GM23338 (cell line): ENCODE results near the gene ACTG2. TPM values are rescaled to one million over a fixed set of nuclear protein-coding genes. Genes with fewer than 3 reads are reported as not detected.

Source experiments
- ATAC-seq: fragments of 200-7000 bp; cut with Tn5 transposase; 3 replicates; pipeline ENCODE4 v1.9.1; 2020
- DNase-seq: peaks from one replicate; pipeline ENCODE4 v3.0.0-alpha.2; 2015; ENCODE audit warnings: low spot score
- H2AFZ ChIP-seq: fragments of 200-600 bp; sonication (generic); 2 replicates; pipeline ENCODE4 v1.8.0; 2016; ENCODE audit warnings: antibody characterized with exemption, mild to moderate bottlenecking, moderate library complexity
- H3F3A ChIP-seq: fragments of 200-600 bp; sonication (generic); replicated peaks from 2 replicates; pipeline ENCODE4 v1.8.0; 2017; ENCODE audit warnings: antibody characterized with exemption, mixed run types, low read depth
- H3K27ac ChIP-seq: fragments of 200-600 bp; sonication (generic); 2 replicates; pipeline ENCODE4 v1.6.1; 2016; ENCODE audit warnings: low read depth
- H3K27me3 ChIP-seq: fragments of 200-600 bp; sonication (generic); 2 replicates; pipeline ENCODE4 v1.8.0; 2016; ENCODE audit warnings: mild to moderate bottlenecking, mixed run types, moderate library complexity; ENCODE audit not compliant: insufficient read depth
- H3K36me3 ChIP-seq: fragments of 200-600 bp; sonication (generic); 2 replicates; pipeline ENCODE4 v1.8.0; 2016; ENCODE audit warnings: mild to moderate bottlenecking; ENCODE audit not compliant: insufficient read depth
- H3K4me1 ChIP-seq: fragments of 200-600 bp; sonication (generic); 2 replicates; pipeline ENCODE4 v1.8.0; 2016; ENCODE audit warnings: mild to moderate bottlenecking, moderate library complexity; ENCODE audit not compliant: insufficient read depth
- H3K4me2 ChIP-seq: fragments of 200-600 bp; sonication (generic); 2 replicates; pipeline ENCODE4 v1.7.1; 2017; ENCODE audit warnings: mixed run types
- H3K4me3 ChIP-seq: fragments of 200-600 bp; sonication (generic); 2 replicates; pipeline ENCODE4 v1.6.1; 2016; ENCODE audit warnings: mixed run types
- H3K79me2 ChIP-seq: fragments of 200-600 bp; sonication (generic); replicated peaks from 2 replicates; pipeline ENCODE4 v1.8.0; 2017; ENCODE audit warnings: mild to moderate bottlenecking; ENCODE audit not compliant: insufficient read depth
- H3K9me2 ChIP-seq: fragments of 200-600 bp; sonication (generic); 2 replicates; pipeline ENCODE4 v1.8.0; 2017; ENCODE audit not compliant: insufficient read depth
- H4K20me1 ChIP-seq: fragments of 200-600 bp; sonication (generic); replicated peaks from 2 replicates; pipeline ENCODE4 v1.8.0; 2017; ENCODE audit warnings: mild to moderate bottlenecking; ENCODE audit not compliant: insufficient read depth
- H3K27ac Mint-ChIP-seq: 2 replicates; pipeline ENCODE4 v1.8.0; 2020; ENCODE audit warnings: inconsistent platforms, mild to moderate bottlenecking, moderate library complexity, mixed read lengths
- H3K27me3 Mint-ChIP-seq: 3 replicates; pipeline ENCODE4 v1.8.0; 2022; ENCODE audit warnings: low read depth, mild to moderate bottlenecking, moderate library complexity, mixed read lengths, inconsistent platforms; ENCODE audit not compliant: insufficient read depth, poor library complexity
- H3K36me3 Mint-ChIP-seq: 3 replicates; pipeline ENCODE4 v1.8.0; 2021; ENCODE audit warnings: low read depth, mild to moderate bottlenecking, inconsistent platforms, moderate library complexity, mixed read lengths
- H3K4me1 Mint-ChIP-seq: 3 replicates; pipeline ENCODE4 v1.8.0; 2020; ENCODE audit warnings: mild to moderate bottlenecking, inconsistent platforms, mixed read lengths
- H3K4me3 Mint-ChIP-seq: 3 replicates; pipeline ENCODE4 v1.8.0; 2021; ENCODE audit warnings: moderate library complexity, mild to moderate bottlenecking, inconsistent platforms, mixed read lengths
- H3K9me3 Mint-ChIP-seq: 3 replicates; pipeline ENCODE4 v1.8.0; 2020; ENCODE audit warnings: moderate library complexity, mild to moderate bottlenecking, inconsistent platforms, mixed read lengths
- ETS1 ChIP-seq: IDR thresholded peaks from 2 replicates; pipeline ENCODE4 v1.6.1; 2016; ENCODE audit warnings: antibody characterized with exemption
- STAT1 ChIP-seq: IDR thresholded peaks from one replicate; pipeline ENCODE4 v1.6.1; 2016; ENCODE audit warnings: antibody characterized with exemption; ENCODE audit not compliant: unreplicated experiment
- ZNF331 ChIP-seq: fragments of 250-450 bp; sonication (Bioruptor Pico); IDR thresholded peaks from 2 replicates; pipeline ENCODE4 v1.5.0; 2020; ENCODE audit warnings: low read depth, mild to moderate bottlenecking, moderate library complexity
- polyA plus RNA-seq: library from polyadenylated mRNA; unstranded; fragments of >200 nt; fragmentation: Nextera tagmentation; extraction: Ambion mirVana; gene quantifications from 2 replicates; pipeline ENCODE4 v1.2.1, GENCODE V29; 2016
- total RNA-seq: library from RNA; depleted of rRNA; stranded (reverse); fragments of >200 nt; shearing (Covaris generic); gene quantifications from 2 replicates; pipeline ENCODE4 v1.2.3, GENCODE V29; 2014
- TF ChIP-seq, protein P1 (sequence below): fragments of 250-450 bp; sonication (Bioruptor Pico); IDR thresholded peaks from 2 replicates; pipeline ENCODE4 v1.5.0; 2020; ENCODE audit warnings: mild to moderate bottlenecking, moderate library complexity

Gene ACTG2
- total and polyA plus RNA-seq, 2 experiments from 2014 or later, result 8.0 to 8.5 TPM

- peaks cover 6% of the 10 kb centered on the region for H3K4me1 Mint-ChIP-seq
- H3K4me2 ChIP-seq, result no peak overlapping the region
These were observed 23.9 kb downstream of the ACTG2 start for GRCh38 chr2:73916666-73917065.

GRCh38 chr2:73917296-73917695, 24.5 kb downstream of the ACTG2 start:
- no peaks in the 10 kb centered on the region for H3F3A ChIP-seq
- H3K4me2 ChIP-seq, result no peak overlapping the region
- no peak overlapping the region for H3K4me3 Mint-ChIP-seq
- no peaks in the 10 kb centered on the region for H3K9me2 ChIP-seq
- H3K9me3 Mint-ChIP-seq, result no peaks in the 10 kb centered on the region
- no peaks in the 10 kb centered on the region for H3K27me3 ChIP-seq
- H3K27ac Mint-ChIP-seq, result no peak overlapping the region
- H3K79me2 ChIP-seq, result no peaks in the 10 kb centered on the region
- DNase-seq, result no peak
- TF ChIP-seq, protein P1, sequence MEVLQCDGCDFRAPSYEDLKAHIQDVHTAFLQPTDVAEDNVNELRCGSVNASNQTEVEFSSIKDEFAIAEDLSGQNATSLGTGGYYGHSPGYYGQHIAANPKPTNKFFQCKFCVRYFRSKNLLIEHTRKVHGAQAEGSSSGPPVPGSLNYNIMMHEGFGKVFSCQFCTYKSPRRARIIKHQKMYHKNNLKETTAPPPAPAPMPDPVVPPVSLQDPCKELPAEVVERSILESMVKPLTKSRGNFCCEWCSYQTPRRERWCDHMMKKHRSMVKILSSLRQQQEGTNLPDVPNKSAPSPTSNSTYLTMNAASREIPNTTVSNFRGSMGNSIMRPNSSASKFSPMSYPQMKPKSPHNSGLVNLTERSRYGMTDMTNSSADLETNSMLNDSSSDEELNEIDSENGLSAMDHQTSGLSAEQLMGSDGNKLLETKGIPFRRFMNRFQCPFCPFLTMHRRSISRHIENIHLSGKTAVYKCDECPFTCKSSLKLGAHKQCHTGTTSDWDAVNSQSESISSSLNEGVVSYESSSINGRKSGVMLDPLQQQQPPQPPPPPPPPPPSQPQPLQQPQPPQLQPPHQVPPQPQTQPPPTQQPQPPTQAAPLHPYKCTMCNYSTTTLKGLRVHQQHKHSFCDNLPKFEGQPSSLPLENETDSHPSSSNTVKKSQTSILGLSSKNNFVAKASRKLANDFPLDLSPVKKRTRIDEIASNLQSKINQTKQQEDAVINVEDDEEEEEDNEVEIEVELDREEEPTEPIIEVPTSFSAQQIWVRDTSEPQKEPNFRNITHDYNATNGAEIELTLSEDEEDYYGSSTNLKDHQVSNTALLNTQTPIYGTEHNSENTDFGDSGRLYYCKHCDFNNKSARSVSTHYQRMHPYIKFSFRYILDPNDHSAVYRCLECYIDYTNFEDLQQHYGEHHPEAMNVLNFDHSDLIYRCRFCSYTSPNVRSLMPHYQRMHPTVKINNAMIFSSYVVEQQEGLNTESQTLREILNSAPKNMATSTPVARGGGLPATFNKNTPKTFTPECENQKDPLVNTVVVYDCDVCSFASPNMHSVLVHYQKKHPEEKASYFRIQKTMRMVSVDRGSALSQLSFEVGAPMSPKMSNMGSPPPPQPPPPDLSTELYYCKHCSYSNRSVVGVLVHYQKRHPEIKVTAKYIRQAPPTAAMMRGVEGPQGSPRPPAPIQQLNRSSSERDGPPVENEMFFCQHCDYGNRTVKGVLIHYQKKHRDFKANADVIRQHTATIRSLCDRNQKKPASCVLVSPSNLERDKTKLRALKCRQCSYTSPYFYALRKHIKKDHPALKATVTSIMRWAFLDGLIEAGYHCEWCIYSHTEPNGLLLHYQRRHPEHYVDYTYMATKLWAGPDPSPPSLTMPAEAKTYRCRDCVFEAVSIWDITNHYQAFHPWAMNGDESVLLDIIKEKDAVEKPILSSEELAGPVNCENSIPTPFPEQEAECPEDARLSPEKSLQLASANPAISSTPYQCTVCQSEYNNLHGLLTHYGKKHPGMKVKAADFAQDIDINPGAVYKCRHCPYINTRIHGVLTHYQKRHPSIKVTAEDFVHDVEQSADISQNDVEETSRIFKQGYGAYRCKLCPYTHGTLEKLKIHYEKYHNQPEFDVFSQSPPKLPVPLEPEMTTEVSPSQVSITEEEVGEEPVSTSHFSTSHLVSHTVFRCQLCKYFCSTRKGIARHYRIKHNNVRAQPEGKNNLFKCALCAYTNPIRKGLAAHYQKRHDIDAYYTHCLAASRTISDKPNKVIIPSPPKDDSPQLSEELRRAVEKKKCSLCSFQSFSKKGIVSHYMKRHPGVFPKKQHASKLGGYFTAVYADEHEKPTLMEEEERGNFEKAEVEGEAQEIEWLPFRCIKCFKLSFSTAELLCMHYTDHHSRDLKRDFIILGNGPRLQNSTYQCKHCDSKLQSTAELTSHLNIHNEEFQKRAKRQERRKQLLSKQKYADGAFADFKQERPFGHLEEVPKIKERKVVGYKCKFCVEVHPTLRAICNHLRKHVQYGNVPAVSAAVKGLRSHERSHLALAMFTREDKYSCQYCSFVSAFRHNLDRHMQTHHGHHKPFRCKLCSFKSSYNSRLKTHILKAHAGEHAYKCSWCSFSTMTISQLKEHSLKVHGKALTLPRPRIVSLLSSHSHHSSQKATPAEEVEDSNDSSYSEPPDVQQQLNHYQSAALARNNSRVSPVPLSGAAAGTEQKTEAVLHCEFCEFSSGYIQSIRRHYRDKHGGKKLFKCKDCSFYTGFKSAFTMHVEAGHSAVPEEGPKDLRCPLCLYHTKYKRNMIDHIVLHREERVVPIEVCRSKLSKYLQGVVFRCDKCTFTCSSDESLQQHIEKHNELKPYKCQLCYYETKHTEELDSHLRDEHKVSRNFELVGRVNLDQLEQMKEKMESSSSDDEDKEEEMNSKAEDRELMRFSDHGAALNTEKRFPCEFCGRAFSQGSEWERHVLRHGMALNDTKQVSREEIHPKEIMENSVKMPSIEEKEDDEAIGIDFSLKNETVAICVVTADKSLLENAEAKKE (CRISPR knock-in tag), result no peak
- TF ChIP-seq ETS1, result no peak
- ATAC-seq, result no peak
- H2AFZ ChIP-seq, result no peak overlapping the region
- no peak overlapping the region for H3K4me3 ChIP-seq
- no peak overlapping the region for H3K27ac ChIP-seq
- H3K36me3 Mint-ChIP-seq, result no peaks in the 10 kb centered on the region
- H3K4me1 Mint-ChIP-seq, result peaks cover 6% of the 10 kb centered on the region
- no peaks in the 10 kb centered on the region for H3K36me3 ChIP-seq
- H4K20me1 ChIP-seq, result 0 out of 2 replicates have a peak, but pooled peaks cover 2% of the 10 kb centered on the region
- peaks cover 4% of the 10 kb centered on the region; the same call in 1 of the 2 replicates for H3K4me1 ChIP-seq
- peaks cover 4% of the 10 kb centered on the region for H3K27me3 Mint-ChIP-seq

More at GRCh38 chr2:73916666-73917065, 23.9 kb downstream of the ACTG2 start:
- H3K27ac Mint-ChIP-seq, result no peak overlapping the region
- DNase-seq, result no peak
- Histone ChIP-seq H3K9me2 (no peaks in the 10 kb centered on the region), H4K20me1 (0 out of 2 replicates have a peak, but pooled peaks cover 2% of the 10 kb centered on the region), H3K4me1 (peaks cover 4% of the 10 kb centered on the region; the same call in 1 of the 2 replicates), H3K79me2 (no peaks in the 10 kb centered on the region), H3K27me3 (no peaks in the 10 kb centered on the region), H2AFZ (no peak overlapping the region), H3K36me3 (no peaks in the 10 kb centered on the region), H3K4me3 (no peak overlapping the region), H3K27ac (no peak overlapping the region), H3F3A (no peaks in the 10 kb centered on the region)
- H3K27me3 Mint-ChIP-seq, result peaks cover 4% of the 10 kb centered on the region
- ATAC-seq, result no peak
- H3K36me3 Mint-ChIP-seq, result no peaks in the 10 kb centered on the region
- H3K9me3 Mint-ChIP-seq, result no peaks in the 10 kb centered on the region
- TF ChIP-seq STAT1 (no peak), ZNF331 (no peak)
- no peak overlapping the region for H3K4me3 Mint-ChIP-seq
